H1 (cell line): ENCODE data around the gene GSDMA. TPM values are rescaled to one million over a fixed set of nuclear protein-coding genes. Genes with fewer than 3 reads are reported as not detected.

ENCODE experiments used
- CTCF ChIA-PET: fragments of 300-600 bp; sonication (Branson Sonifier 250); formaldehyde crosslinking; loops from one replicate; lab custom pipeline; 2021; ENCODE audit not compliant: partially characterized antibody; lab: Charles Lee
- POLR2A ChIA-PET: fragments of 300-600 bp; sonication (Branson Sonifier 250); formaldehyde crosslinking; loops from one replicate; lab custom pipeline; 2021; ENCODE audit warnings: inconsistent platforms; ENCODE audit not compliant: partially characterized antibody; lab: Charles Lee
- DNase-seq, 2 experiments: peaks; one replicate each; pipeline versions ENCODE4 v3.0.0 to v3.0.0-alpha.2; 2010 to 2022; ENCODE audit warnings: low spot score in 2 of 2, low read depth in 1 of 2, mixed read lengths in 1 of 2
- FAIRE-seq: peaks from 2 replicates; lab custom pipeline; 2011; peaks lifted over from hg19 to GRCh38; lab: Jason Lieb, UNC
- H2AFZ ChIP-seq: 2 replicates; pipeline ENCODE4 v1.8.1; 2012; ENCODE audit warnings: low read length, inconsistent platforms
- H2AK5ac ChIP-seq: 2 replicates; pipeline ENCODE4 v1.6.1; 2013; ENCODE audit warnings: low read depth, low read length
- H2BK120ac ChIP-seq: replicated peaks from 2 replicates; pipeline ENCODE3; 2013; ENCODE audit warnings: low read depth, low read length, inconsistent platforms
- H2BK12ac ChIP-seq: 2 replicates; pipeline ENCODE4 v1.6.1; 2013; ENCODE audit warnings: low read depth, low read length
- H2BK15ac ChIP-seq: 2 replicates; pipeline ENCODE4 v1.6.1; 2013; ENCODE audit warnings: low read length
- H2BK20ac ChIP-seq: 2 replicates; pipeline ENCODE4 v1.6.1; 2013; ENCODE audit warnings: low read length
- H2BK5ac ChIP-seq: 2 replicates; pipeline ENCODE4 v1.6.1; 2013; ENCODE audit warnings: low read depth, low read length
- H3K14ac ChIP-seq: 2 replicates; pipeline ENCODE4 v1.6.1; 2013; ENCODE audit warnings: inconsistent platforms; ENCODE audit not compliant: insufficient read length
- H3K18ac ChIP-seq: 2 replicates; pipeline ENCODE4 v1.6.1; 2013; ENCODE audit warnings: low read length; ENCODE audit errors: extremely low read depth
- H3K23ac ChIP-seq: 2 replicates; pipeline ENCODE4 v1.6.1; 2013; ENCODE audit warnings: inconsistent platforms; ENCODE audit not compliant: insufficient read length
- H3K23me2 ChIP-seq: 2 replicates; pipeline ENCODE4 v1.6.1; 2013; ENCODE audit warnings: low read depth, low read length
- H3K27ac ChIP-seq: 2 replicates; pipeline ENCODE4 v1.6.1; 2011; ENCODE audit warnings: low read depth, low read length, inconsistent platforms
- H3K27me3 ChIP-seq, 4 experiments: replicated peaks in 1 of 4; 1 replicate in 1 of 4; 2 replicates in 3 of 4; pipeline versions ENCODE4 v1.6.1 to v1.8.1; 2011 to 2013; ENCODE audit warnings: low read length in 3 of 4, mild to moderate bottlenecking in 3 of 4, inconsistent platforms in 2 of 4, mixed read lengths in 2 of 4, moderate library complexity in 1 of 4; ENCODE audit not compliant: control insufficient read depth in 3 of 4, insufficient read depth in 3 of 4; ENCODE audit errors: extremely low read depth in 1 of 4
- H3K36me3 ChIP-seq, 4 experiments: 2 replicates each; pipeline versions ENCODE4 v1.6.1 to v1.8.1; 2011 to 2013; ENCODE audit warnings: mild to moderate bottlenecking in 4 of 4, low read length in 3 of 4, moderate library complexity in 2 of 4, control low read depth in 1 of 4, inconsistent platforms in 1 of 4; ENCODE audit not compliant: insufficient read depth in 4 of 4, control insufficient read depth in 2 of 4
- H3K4ac ChIP-seq: replicated peaks from 2 replicates; pipeline ENCODE3; 2013; ENCODE audit warnings: low read length, low read depth, mixed read lengths, inconsistent platforms; ENCODE audit not compliant: insufficient read length
- H3K4me1 ChIP-seq, 4 experiments: replicated peaks in 1 of 4; 1 replicate in 1 of 4; 2 replicates in 3 of 4; pipeline versions ENCODE4 v1.6.1 to v1.8.1; 2011 to 2013; ENCODE audit warnings: low read length in 3 of 4, inconsistent platforms in 2 of 4, mixed read lengths in 1 of 4; ENCODE audit not compliant: insufficient read depth in 4 of 4, control insufficient read depth in 3 of 4
- H3K4me2 ChIP-seq, 2 experiments: 2 replicates each; pipeline versions ENCODE4 v1.6.1 to v1.8.1; 2011 to 2013; ENCODE audit warnings: low read depth in 2 of 2, low read length in 2 of 2, control low read depth in 1 of 2, inconsistent platforms in 1 of 2, mild to moderate bottlenecking in 1 of 2; ENCODE audit not compliant: insufficient read depth in 1 of 2
- H3K4me3 ChIP-seq, 4 experiments: fragments of 200-600, 300-600 bp in 1 of 4; sonication (generic), shearing (Covaris generic), sonication (Bioruptor Twin) in 1 of 4; 2 replicates each; pipeline versions ENCODE4 v1.5.1 to v1.8.1; 2011 to 2016; ENCODE audit warnings: low read length in 4 of 4, low read depth in 3 of 4, control low read depth in 2 of 4, inconsistent platforms in 2 of 4, mild to moderate bottlenecking in 2 of 4, mixed read lengths in 1 of 4, moderate library complexity in 1 of 4; ENCODE audit not compliant: insufficient read depth in 2 of 4; ENCODE audit errors: extremely low read depth in 1 of 4
- H3K56ac ChIP-seq: replicated peaks from 2 replicates; pipeline ENCODE3; 2013; ENCODE audit warnings: low read depth, mild to moderate bottlenecking, mixed read lengths, low read length, inconsistent platforms; ENCODE audit not compliant: insufficient read length
- H3K79me1 ChIP-seq: 2 replicates; pipeline ENCODE4 v1.6.1; 2013; ENCODE audit warnings: low read depth, low read length, control low read depth
- H3K79me2 ChIP-seq, 2 experiments: 2 replicates each; pipeline versions ENCODE4 v1.6.1 to v1.8.1; 2012 to 2013; ENCODE audit warnings: low read length in 2 of 2, mild to moderate bottlenecking in 2 of 2, inconsistent platforms in 1 of 2; ENCODE audit not compliant: insufficient read depth in 2 of 2, control insufficient read depth in 1 of 2
- H3K9ac ChIP-seq, 4 experiments: replicated peaks in 1 of 4; 1 replicate in 1 of 4; 2 replicates in 3 of 4; pipeline versions ENCODE4 v1.6.1 to v1.8.1; 2011 to 2013; ENCODE audit warnings: low read depth in 3 of 4, low read length in 3 of 4, control low read depth in 2 of 4, mild to moderate bottlenecking in 2 of 4, moderate library complexity in 2 of 4, inconsistent platforms in 1 of 4; ENCODE audit errors: extremely low read depth in 1 of 4
- H3K9me3 ChIP-seq, 2 experiments: 2 replicates each; pipeline versions ENCODE4 v1.6.1 to v1.8.1; 2012 to 2013; ENCODE audit warnings: mild to moderate bottlenecking in 2 of 2, moderate library complexity in 2 of 2, control low read depth in 1 of 2, inconsistent platforms in 1 of 2, low read depth in 1 of 2, low read length in 1 of 2, mixed read lengths in 1 of 2; ENCODE audit not compliant: insufficient read depth in 2 of 2
- H4K20me1 ChIP-seq, 2 experiments: replicated peaks in 1 of 2; 2 replicates each; pipeline versions ENCODE3 to v1.8.1; 2011 to 2013; ENCODE audit warnings: inconsistent platforms in 2 of 2, low read length in 2 of 2, mild to moderate bottlenecking in 1 of 2; ENCODE audit not compliant: insufficient read depth in 2 of 2, control insufficient read depth in 1 of 2
- H4K5ac ChIP-seq: 2 replicates; pipeline ENCODE4 v1.6.1; 2013; ENCODE audit warnings: low read length, low read depth, mixed read lengths, inconsistent platforms; ENCODE audit not compliant: insufficient read length
- H4K8ac ChIP-seq: 2 replicates; pipeline ENCODE4 v1.8.0; 2013; ENCODE audit warnings: mild to moderate bottlenecking, moderate library complexity, low read length, inconsistent platforms; ENCODE audit not compliant: insufficient read depth; ENCODE audit errors: extremely low read depth
- H4K91ac ChIP-seq: replicated peaks from 2 replicates; pipeline ENCODE3; 2013; ENCODE audit warnings: low read length, mixed read lengths, inconsistent platforms; ENCODE audit not compliant: insufficient read length
- ASH2L ChIP-seq: fragments of 200-600, 300-600 bp; sonication (generic); IDR thresholded peaks from one replicate; pipeline ENCODE4 v1.7.1; 2017; ENCODE audit warnings: low read length
- BRCA1 ChIP-seq: IDR thresholded peaks from 2 replicates; pipeline ENCODE4 v1.6.1; 2012; ENCODE audit warnings: low read depth, low read length, improper control_type of control experiment
- CEBPB ChIP-seq: IDR thresholded peaks from 2 replicates; pipeline ENCODE4 v1.6.1; 2012; ENCODE audit warnings: low read depth, low read length
- EZH2 ChIP-seq: fragments of 200-600 bp; sonication (generic); IDR thresholded peaks from 2 replicates; pipeline ENCODE4 v1.7.1; 2012; ENCODE audit warnings: low read depth, mild to moderate bottlenecking, moderate library complexity, low read length, inconsistent platforms; ENCODE audit not compliant: severe bottlenecking
- RXRA ChIP-seq: IDR thresholded peaks from 2 replicates; pipeline ENCODE4 v1.6.1; 2011; ENCODE audit warnings: low read depth, mild to moderate bottlenecking, low read length, moderate library complexity; ENCODE audit not compliant: insufficient read depth
- SIN3A ChIP-seq, 2 experiments: IDR thresholded peaks in 1 of 2; conservative IDR thresholded peaks in 1 of 2; 2 replicates each; pipeline ENCODE4 v1.6.1; 2011 to 2012; ENCODE audit warnings: low read length in 2 of 2, improper control_type of control experiment in 1 of 2, low read depth in 1 of 2, mild to moderate bottlenecking in 1 of 2
- TCF12 ChIP-seq: IDR thresholded peaks from 2 replicates; pipeline ENCODE4 v1.6.1; 2011; ENCODE audit warnings: low read depth, mild to moderate bottlenecking, low read length
- WGBS, 2 experiments: shearing (Covaris generic) in 1 of 2; methylation state at CpG; one replicate each; pipeline versions ENCODE4 v1.1.6 to v1.1.7; 2013 to 2015; ENCODE audit warnings: low lambda C conversion rate in 2 of 2, mixed read lengths in 2 of 2, inconsistent platforms in 1 of 2, low coverage in 1 of 2, missing lambda C conversion rate in 1 of 2; ENCODE audit not compliant: insufficient replicate concordance in 2 of 2, insufficient coverage in 1 of 2, insufficient read length in 1 of 2; ENCODE audit errors: extremely low coverage in 1 of 2, missing lambda C conversion rate in 1 of 2; 5-methylcytosine and 5-hydroxymethylcytosine counted together
- polyA plus RNA-seq, 7 experiments: library from polyadenylated mRNA; depleted of rRNA in 3 of 7; stranded (reverse) in 5 of 7; unstranded in 2 of 7; fragments of >200 nt in 5 of 7; fragments of 200-250 nt in 2 of 7; gene quantifications; 1 replicate in 5 of 7; 2 replicates in 1 of 7; 4 replicates in 1 of 7; pipeline versions ENCODE4 v1.2.1 to v1.2.3, GENCODE V29; 2011 to 2013; ENCODE audit warnings: missing spikeins in 2 of 7, mixed read lengths in 2 of 7
- total RNA-seq: library from RNA; stranded (reverse); fragmentation: NEBNext Ultra II Directional; extraction: Animal tissue kit (Norgen Biotek cat#: 25700); gene quantifications from 2 replicates; pipeline ENCODE4 v1.2.1, GENCODE V29; 2021

The GSDMA gene
- total and polyA plus RNA-seq, 2 of the 8 experiments (the other 6 are each of a cell fraction or from before 2014, with no cell fraction given), result 0.03 TPM; not detected in 1

- Histone ChIP-seq H3K27ac (peak overlapping the region; percentile 34; the same call in 1 of the 2 replicates), H3K27me3 (no peaks in the 10 kb centered on the region), H2BK5ac (0 out of 2 replicates have a peak overlapping the region, but pooled peaks have one; percentile 52), H3K23me2 (peaks cover 8% of the 10 kb centered on the region; the same call in 1 of the 2 replicates), H2BK15ac (no peak overlapping the region), H2BK20ac (no peak overlapping the region), H3K18ac (no peak overlapping the region), H2AFZ (no peak overlapping the region), H3K14ac (no peak overlapping the region), H4K5ac (no peak overlapping the region), H2BK120ac (no peak overlapping the region), H4K20me1 (peaks cover 18 to 22% of the 10 kb centered on the region in 2 experiments), H3K79me1 (peaks cover 13% of the 10 kb centered on the region), H4K8ac (no peak overlapping the region), H3K4ac (no peak overlapping the region), H2BK12ac (no peak overlapping the region), H3K9ac (0 out of 7 replicates have a peak overlapping the region, but pooled peaks of 1 of the 4 experiments have one; percentile 14), H3K4me2 (peak overlapping the region; percentile 25 to 53; a peak in 3 of 4 replicates), H2AK5ac (no peak overlapping the region), H4K91ac (no peak overlapping the region), H3K4me3 (no peak overlapping the region; a peak in 2 of 8 replicates), H3K4me1 (peaks cover 9 to 26% (median 14%) of the 10 kb centered on the region in 4 experiments), H3K56ac (no peak overlapping the region), H3K23ac (no peak overlapping the region), H3K79me2 (peaks cover 0 to 30% of the 10 kb centered on the region in 2 experiments; a peak in 2 of 4 replicates), H3K36me3 (peaks cover 13 to 24% (median 19%) of the 10 kb centered on the region in 4 experiments; a peak in 7 of 8 replicates), H3K9me3 (no peaks in the 10 kb centered on the region)
- CTCF ChIA-PET, result interaction anchor here (0.8 kb wide), 1 partner anchor 20 kb away, joined by 3 read pairs; no protein-coding TSS in a partner anchor
- WGBS, 2 experiments, result 89% methylated on average over 17 of the region's 17 CpGs; no CpG with 5 or more reads in 1 of the 2 experiments
- DNase-seq (no peak), FAIRE-seq (no peak)
- TF ChIP-seq CEBPB (no peak), ASH2L (peak; percentile 57), EZH2 (no peak), SIN3A (conservative IDR thresholded peaks at IDR 0.05 in 1 of 2, IDR thresholded peaks at IDR 0.05 in 1 of 2; ENCODE audit: low read depth in 1 of 2, low read length in 2 of 2) (no peak), BRCA1 (no peak), TCF12 (no peak), RXRA (no peak)
- POLR2A ChIA-PET, result interaction anchor here (0.5 to 1.6 kb wide), 2 partner anchors 8 to 15 kb away, joined by 3 to 4 read pairs; no protein-coding TSS in a partner anchor
Observed at GRCh38 chr17:39923836-39924690, 38.7 kb upstream of the GSDMA start.
